Measurements from ENCODE around the gene ULBP1. TPM values are rescaled to one million over a fixed set of nuclear protein-coding genes. Genes with fewer than 3 reads are reported as not detected.
"Not testable (repeated sequence)": the region's sequence is repeated elsewhere in the genome, so short reads cannot be mapped to it uniquely, and the experiment has no call there.

ULBP1 gene
- total RNA-seq, 1 donor from 2014 or later, result 29.8 TPM

- H3K4me1 Mint-ChIP-seq (ENCODE audit: low read depth), result peaks cover 20% of the 10 kb centered on the region
- H3K27me3 Mint-ChIP-seq (ENCODE audit: low read depth), result peaks cover 90% of the 10 kb centered on the region
- H3K36me3 Mint-ChIP-seq (ENCODE audit: low read depth), result peaks cover 18% of the 10 kb centered on the region
- DNase-seq (ENCODE audit: low spot score), result no peak
- no peak overlapping the region for H3K27ac Mint-ChIP-seq (ENCODE audit: unreplicated experiment)
- TF ChIP-seq, protein P1, sequence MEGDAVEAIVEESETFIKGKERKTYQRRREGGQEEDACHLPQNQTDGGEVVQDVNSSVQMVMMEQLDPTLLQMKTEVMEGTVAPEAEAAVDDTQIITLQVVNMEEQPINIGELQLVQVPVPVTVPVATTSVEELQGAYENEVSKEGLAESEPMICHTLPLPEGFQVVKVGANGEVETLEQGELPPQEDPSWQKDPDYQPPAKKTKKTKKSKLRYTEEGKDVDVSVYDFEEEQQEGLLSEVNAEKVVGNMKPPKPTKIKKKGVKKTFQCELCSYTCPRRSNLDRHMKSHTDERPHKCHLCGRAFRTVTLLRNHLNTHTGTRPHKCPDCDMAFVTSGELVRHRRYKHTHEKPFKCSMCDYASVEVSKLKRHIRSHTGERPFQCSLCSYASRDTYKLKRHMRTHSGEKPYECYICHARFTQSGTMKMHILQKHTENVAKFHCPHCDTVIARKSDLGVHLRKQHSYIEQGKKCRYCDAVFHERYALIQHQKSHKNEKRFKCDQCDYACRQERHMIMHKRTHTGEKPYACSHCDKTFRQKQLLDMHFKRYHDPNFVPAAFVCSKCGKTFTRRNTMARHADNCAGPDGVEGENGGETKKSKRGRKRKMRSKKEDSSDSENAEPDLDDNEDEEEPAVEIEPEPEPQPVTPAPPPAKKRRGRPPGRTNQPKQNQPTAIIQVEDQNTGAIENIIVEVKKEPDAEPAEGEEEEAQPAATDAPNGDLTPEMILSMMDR (IDR thresholded peaks at IDR 0.05), result no peak
- H3K9me3 Mint-ChIP-seq (ENCODE audit: low read depth), result peaks cover 11% of the 10 kb centered on the region
- no peak overlapping the region for H3K4me3 Mint-ChIP-seq (ENCODE audit: unreplicated experiment)
These were observed 25.0 kb downstream of the ULBP1 start for GRCh38 chr6:149988550-149989346.

- Mint-ChIP-seq H3K36me3 (ENCODE audit: low read depth) (peaks cover 18% of the 10 kb centered on the region), H3K27me3 (ENCODE audit: low read depth) (peaks cover 91% of the 10 kb centered on the region)
- TF ChIP-seq, protein P1 (IDR thresholded peaks at IDR 0.05), result no peak
These were observed 26.5 kb downstream of the ULBP1 start for GRCh38 chr6:149990212-149990660.

GRCh38 chr6:149990661-149991471 is 27.1 kb downstream of the ULBP1 start:
- peaks cover 17% of the 10 kb centered on the region for H3K4me1 Mint-ChIP-seq (ENCODE audit: low read depth)
- no peak overlapping the region for H3K27ac Mint-ChIP-seq (ENCODE audit: unreplicated experiment)
- H3K4me3 Mint-ChIP-seq (ENCODE audit: unreplicated experiment), result peak overlapping the region; percentile 54
- H3K36me3 Mint-ChIP-seq (ENCODE audit: low read depth), result peaks cover 18% of the 10 kb centered on the region
- DNase-seq (ENCODE audit: low spot score), result no peak
- TF ChIP-seq, protein P1 (IDR thresholded peaks at IDR 0.05), result no peak
- H3K27me3 Mint-ChIP-seq (ENCODE audit: low read depth), result peaks cover 91% of the 10 kb centered on the region
- peaks cover 11% of the 10 kb centered on the region for H3K9me3 Mint-ChIP-seq (ENCODE audit: low read depth)

More at GRCh38 chr6:149990212-149990660, 26.5 kb downstream of the ULBP1 start:
- no peak for DNase-seq (ENCODE audit: low spot score)
- no peak overlapping the region for H3K27ac Mint-ChIP-seq (ENCODE audit: unreplicated experiment)
- H3K4me1 Mint-ChIP-seq (ENCODE audit: low read depth), result peaks cover 20% of the 10 kb centered on the region
- H3K4me3 Mint-ChIP-seq (ENCODE audit: unreplicated experiment), result peak overlapping the region; percentile 54
- peaks cover 11% of the 10 kb centered on the region for H3K9me3 Mint-ChIP-seq (ENCODE audit: low read depth)

- Mint-ChIP-seq H3K9me3 (ENCODE audit: low read depth) (peaks cover 11% of the 10 kb centered on the region), H3K4me1 (ENCODE audit: low read depth) (peaks cover 17% of the 10 kb centered on the region), H3K4me3 (ENCODE audit: unreplicated experiment) (peak overlapping the region; percentile 54), H3K27me3 (ENCODE audit: low read depth) (peaks cover 91% of the 10 kb centered on the region), H3K36me3 (ENCODE audit: low read depth) (peaks cover 18% of the 10 kb centered on the region)
- H3K27ac Mint-ChIP-seq (ENCODE audit: unreplicated experiment); DNase-seq (ENCODE audit: low spot score): not testable (repeated sequence)
These were observed 27.7 kb downstream of the ULBP1 start for GRCh38 chr6:149991472-149991795.

DNA sequence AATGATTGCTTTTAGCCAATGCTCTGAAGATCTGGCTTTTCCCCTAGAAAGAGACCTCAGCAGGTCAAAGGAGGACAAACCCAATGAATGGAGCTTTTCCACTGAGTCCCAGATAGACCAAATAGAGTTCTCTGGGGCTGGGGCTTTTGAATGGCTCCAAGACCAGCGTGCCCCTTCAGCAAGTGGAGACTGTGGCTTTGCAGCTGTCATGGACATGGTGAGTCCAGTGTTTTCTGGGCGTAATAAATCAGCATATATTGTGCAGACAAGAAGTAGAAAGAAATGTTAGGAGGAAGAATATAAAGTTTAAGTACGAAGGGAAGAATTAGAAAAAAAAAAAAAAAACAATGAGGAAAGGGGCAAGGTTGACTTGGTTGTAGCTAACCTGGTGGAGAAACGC is 28.1 kb downstream of the ULBP1 start:
- peaks cover 17% of the 10 kb centered on the region for H3K4me1 Mint-ChIP-seq (ENCODE audit: low read depth)
- no peak overlapping the region for H3K27ac Mint-ChIP-seq (ENCODE audit: unreplicated experiment)
- H3K36me3 Mint-ChIP-seq (ENCODE audit: low read depth), result peaks cover 16% of the 10 kb centered on the region
- no peak for DNase-seq (ENCODE audit: low spot score)
- no peak overlapping the region for H3K4me3 Mint-ChIP-seq (ENCODE audit: unreplicated experiment)
- H3K27me3 Mint-ChIP-seq (ENCODE audit: low read depth), result peaks cover 90% of the 10 kb centered on the region
- TF ChIP-seq, protein P1 (IDR thresholded peaks at IDR 0.05), result no peak
- peaks cover 11% of the 10 kb centered on the region for H3K9me3 Mint-ChIP-seq (ENCODE audit: low read depth)
